Renal cortex interstitium (tissue), 11 donors: ENCODE measurements around the gene VGLL3. TPM values are rescaled to one million over a fixed set of nuclear protein-coding genes. Genes with fewer than 3 reads are reported as not detected.
"Not testable (repeated sequence)": the region's sequence is repeated elsewhere in the genome, so short reads cannot be mapped to it uniquely, and the experiment has no call there.

Source experiments
- DNase-seq, 11 donors: peaks; one replicate each; pipeline ENCODE4 v3.0.0-alpha.2; 2013; ENCODE audit warnings: low read depth in 9 of 11, low spot score in 4 of 11; ENCODE audit errors: extremely low read depth in 1 of 11
- polyA plus RNA-seq, 3 donors: library from polyadenylated mRNA; unstranded; fragments of 120-200 nt; gene quantifications; one replicate each; pipeline ENCODE4 v1.2.1, GENCODE V29; 2013; ENCODE audit not compliant: insufficient read length in 3 of 3

VGLL3 gene
- polyA plus RNA-seq, 3 donors = 4.0 to 7.0 (median 4.2) TPM

DNA sequence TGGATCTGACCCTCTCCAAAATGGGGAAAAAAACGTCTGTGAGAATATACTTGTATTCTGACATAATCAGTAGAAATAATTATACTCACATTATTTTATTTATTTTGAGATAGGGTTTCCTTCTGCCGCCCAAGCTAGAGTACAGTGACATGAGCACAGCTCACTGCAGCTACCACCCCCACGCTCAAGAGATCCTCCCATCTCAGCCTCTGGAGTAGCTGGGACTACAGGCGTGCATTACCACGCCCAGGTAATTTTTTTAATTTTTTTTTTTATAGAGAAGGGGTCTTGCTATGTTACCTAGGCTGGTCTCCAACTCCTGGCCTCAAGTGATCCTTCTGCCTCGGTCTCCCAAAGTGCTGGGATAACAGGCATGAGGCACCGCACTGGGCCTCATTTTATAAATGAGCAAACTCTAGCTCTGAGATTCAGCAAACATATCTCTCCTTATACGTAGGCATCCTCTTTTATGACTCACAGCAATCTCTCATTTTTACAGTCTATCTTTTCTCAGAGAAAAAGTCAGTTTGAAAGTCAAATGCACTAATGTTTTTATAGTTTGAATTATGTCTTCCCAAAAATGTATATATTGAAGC, 989 bp upstream of the VGLL3 start:
- DNase-seq = no peak

DNA sequence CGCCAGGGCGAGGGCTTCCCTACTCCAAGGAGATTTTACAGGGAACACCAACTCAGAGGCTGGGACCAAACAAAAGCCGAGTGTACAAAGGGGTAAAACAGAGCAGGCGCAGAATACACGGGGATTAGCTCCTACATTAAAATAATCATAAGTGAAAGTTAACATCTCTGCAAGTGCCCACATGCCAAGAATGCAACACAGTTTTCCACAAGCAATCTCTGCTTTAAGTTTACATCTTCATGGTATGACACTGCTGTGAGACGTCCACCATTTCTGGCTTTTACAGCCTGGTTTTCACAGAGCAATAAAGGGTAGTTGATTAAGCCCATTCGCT, 500 bp upstream of the VGLL3 start:
- DNase-seq = no peak

DNA sequence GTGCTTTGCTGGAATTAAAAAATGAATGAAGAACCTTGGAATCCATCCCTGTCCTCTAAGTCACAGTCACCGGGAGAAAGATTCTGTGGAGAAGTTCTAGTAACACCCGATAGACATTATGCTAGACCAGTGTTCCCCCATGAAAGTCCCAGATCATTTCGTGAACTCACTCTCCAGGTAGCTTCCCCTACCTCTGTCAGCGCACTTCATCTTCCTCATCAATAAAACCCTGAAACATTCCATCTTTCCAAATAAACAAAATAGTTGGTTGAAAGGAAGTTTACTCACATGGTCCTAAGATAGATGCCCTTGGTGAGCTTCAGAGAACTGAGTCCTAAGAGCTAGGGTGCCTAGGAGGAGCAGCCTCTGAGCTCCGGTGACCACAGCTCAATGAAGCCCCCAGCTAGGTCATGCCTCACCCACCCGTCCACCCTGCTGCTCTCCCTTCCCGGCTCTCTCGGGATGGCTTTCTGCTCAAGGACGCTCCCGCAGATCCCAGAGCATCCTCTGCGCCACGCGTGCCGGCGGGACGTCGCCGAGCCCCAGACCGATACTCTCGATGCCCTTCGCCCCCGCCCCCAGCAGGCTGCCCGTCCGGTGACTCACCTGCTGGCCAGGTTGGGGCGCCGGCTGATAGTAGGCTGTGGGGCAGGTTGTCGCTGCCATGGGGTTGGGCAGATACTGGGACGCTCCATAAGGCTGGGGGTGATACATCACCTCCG, 776 bp downstream of the VGLL3 start:
- no peak for DNase-seq

DNA sequence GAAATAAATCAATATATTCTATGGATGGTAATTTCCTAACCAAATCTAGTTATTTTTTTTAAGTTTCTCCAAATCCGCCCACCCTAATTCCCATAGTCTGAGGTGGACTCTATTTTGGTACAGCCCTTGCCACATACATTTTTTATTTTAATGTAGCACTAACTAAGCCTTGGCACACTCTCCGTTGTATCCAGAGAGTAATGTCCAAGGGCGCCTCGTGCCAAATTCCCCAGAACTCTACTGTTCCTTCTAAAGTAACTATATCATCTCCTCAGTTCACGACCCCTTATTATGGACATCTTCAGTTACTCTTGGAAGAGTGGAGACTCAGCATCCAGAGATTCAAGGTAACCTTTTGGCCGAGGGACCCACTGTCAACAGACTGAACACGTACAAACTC, 1.3 kb downstream of the VGLL3 start:
- DNase-seq = no peak

DNA sequence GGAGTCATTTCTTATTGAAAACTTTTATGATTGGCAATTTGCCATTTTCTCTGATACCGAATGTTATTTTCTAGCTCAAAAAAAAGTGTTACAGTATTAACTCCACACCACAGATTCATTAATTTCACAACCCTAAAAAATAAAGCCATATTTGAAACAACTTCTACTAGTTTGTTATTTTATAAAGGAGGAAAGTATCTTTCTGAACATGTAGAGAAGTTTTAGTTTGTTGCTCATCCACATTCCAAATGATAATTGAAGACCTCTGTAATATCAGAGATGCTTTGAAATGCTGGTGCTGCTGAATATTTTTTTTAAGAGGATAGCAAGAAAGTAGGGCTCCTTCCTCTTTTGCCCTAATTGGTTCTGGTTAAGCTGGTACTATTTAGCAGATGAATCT, 1.9 kb downstream of the VGLL3 start:
- DNase-seq = no peak

DNA sequence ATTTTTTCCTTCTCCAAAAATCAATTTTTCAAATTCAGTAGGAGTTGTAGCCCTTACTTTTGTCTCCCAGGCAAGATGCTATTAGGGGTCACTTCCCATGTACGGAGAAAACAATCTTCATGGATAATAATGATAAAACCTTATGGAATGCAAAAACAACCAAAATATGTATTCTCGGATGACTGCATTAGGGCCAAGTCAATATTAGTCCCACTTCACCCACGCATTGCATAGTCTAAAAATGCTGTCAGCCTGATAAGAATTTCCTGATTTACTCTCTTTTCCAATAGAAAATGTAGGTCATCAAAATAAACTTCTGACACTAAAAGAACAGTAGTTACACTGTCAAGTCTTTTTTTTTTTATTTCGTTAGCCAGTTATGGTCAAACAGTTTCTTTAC, 2.7 kb downstream of the VGLL3 start:
- DNase-seq = no peak

DNA sequence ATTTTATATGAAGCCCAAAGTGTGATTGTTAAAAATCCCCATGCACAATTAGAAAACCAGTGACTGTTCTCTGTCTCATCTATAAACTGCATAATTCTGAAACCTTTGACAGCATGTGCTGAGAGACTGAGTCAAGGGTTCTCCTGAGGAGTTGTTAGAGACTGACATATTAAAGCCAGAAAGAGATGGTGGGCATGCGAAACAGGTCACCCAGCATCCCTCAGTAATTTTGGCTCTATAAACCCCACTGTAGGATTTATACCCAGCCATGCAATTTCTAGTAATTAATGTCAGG, 3.6 kb downstream of the VGLL3 start:
- no peak for DNase-seq

DNA sequence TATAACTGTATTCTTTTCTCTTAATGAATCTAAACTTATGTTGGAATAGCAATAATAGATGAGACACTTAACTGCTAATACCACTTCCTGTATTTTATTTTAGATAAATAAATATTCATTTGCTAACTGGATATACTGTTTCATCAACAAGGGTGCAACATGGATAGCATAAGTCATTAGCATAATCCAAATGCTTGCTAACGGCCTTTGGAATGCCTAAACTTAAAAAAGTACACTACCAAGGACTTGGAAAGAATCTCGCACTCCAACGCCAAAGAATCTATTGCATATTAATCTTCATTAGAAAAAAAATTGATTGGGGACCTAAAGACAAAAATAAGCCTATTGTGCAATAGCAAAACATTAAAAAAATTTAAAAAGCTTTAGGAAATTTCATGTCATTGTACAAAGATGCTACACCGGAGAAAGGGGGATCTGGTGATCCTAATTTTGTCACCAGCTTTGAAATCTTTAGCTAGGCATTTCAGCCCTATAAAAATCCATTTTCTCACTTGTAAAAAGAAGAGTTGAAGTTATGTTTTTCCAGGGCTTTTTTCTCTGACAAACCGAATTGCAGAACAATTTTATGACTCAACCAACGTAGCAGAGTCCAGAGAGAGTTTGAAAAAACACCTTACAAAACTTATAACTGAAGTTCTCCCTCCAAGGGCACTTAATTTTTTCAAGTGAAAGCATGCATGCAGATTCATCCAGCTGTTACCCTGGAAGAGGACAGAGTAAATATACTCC, 4.1 kb downstream of the VGLL3 start:
- DNase-seq = no peak

DNA sequence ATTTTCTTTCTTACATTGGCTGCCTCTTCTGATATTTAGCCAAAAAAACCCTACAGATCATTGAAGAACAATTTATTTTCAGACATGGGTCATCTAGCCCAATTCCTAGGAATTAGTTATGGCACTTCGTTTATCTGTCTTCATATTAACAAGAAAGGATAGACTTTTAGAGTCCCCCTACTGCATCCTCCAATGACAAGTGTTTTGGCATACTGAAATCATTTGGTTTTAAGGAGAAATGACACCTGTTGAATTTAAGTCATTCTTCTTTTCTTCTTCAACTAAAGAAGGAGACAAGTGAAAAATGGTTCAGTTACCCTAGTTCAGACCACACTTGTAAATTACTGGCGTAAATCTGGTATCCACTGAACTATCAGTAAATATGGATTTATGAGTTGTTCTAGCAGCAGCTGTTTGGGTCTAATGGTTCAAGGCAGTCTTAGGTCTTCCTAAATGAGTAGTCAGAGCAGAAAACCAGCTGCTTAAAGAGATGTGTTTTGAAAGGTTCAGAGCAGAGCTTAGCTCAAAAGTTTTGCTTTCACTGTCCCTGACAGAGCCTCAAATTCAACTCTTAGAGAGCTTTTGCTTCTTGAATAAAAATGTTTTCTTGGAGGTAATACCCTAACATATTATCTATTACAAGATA, 5.6 kb downstream of the VGLL3 start:
- DNase-seq = no peak

DNA sequence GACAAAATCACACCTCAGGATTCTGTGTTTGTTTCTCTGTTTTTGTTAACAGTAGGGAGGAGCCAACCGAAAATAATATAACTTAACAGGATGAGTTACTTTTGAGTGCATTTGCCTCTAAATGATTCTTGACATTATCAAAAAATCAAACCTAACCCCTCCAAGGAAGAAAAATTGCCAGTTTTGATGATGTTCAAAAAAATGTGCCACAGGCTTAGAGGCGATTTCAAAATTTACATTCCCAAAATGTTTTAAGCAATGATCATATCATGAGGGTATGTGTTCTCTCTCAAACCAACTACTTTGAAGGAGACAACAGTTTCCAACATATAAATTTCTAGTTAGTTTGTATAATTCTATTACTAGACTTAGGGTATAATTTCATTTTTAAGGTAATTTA, 6.7 kb downstream of the VGLL3 start:
- DNase-seq = no peak

DNA sequence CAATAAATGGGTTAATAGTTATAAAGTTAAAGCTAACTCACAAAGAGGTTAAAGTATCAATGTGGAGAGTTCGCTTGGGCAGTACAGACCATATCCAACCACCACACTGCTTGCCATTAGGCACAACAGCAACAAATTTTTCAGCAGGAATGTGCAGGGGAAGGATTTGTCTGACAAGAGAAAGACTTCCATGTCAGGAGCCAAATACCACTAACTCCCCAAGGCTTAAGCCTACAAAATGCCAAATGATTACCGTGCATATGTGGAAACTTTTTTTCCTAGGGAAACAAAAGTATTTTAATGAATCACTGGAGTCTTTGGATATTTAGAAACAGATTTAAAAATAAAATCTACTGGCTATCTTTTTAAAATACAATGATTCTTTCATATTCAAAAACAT, 8.1 kb downstream of the VGLL3 start:
- DNase-seq = no peak

DNA sequence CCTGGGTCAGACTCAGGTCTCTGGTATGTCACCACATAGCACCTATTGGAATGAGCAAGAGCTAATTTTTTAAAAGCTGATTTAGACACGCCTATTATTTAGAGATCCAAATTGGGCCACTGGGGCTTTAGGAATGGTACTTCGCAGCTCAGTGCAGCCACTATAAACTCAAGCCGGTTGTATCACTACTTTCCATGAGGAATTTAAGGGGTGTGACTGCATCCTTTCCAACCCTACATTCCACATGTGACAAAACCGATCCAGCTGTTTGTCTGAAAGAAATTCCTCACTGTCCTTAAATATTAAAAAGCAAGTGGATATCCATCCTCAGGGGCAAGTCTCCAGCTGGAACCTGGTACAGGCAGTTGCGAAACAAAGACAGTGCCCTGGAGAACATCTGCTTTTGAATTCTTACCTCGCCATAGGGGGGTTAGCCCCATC, 12.8 kb downstream of the VGLL3 start:
- no peak for DNase-seq

DNA sequence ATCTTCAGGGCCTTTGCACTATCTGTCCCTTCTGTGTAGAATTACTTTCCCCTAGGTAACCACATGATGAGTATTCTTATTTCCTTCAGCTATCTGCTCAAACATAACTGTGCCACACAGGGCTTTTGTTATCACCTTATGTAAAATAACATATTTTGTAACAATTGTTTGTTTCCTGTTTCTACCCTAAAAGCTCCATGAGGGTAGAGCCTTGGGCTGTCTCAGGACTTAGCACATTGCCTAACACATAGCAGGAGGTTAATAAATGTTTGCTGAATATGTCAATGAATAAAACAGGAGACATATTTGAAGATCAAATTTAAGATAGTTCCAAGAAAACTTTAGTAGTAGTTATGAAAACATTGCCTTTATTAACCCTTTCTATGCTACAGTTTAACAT, 14.7 kb downstream of the VGLL3 start:
- DNase-seq = no peak

DNA sequence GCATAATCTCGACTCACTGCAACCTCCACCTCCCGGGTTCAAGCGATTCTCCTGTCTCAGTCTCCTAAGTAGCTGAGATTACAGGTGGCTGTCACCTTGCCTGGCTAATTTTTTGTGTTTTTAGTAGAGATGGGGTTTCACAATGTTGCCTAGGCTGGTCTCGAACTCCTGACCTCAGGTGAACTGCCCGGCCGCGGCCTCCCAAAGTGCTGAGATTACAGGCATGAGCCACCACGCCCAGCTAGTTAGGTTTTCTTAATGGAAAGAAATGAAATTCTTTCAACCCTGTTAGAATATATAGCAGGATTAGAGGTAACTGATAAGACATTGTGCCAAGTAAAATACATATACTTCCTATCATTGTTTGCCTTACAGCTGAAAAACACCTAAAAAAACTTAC, 16.8 kb downstream of the VGLL3 start:
- DNase-seq = not testable (repeated sequence)

DNA sequence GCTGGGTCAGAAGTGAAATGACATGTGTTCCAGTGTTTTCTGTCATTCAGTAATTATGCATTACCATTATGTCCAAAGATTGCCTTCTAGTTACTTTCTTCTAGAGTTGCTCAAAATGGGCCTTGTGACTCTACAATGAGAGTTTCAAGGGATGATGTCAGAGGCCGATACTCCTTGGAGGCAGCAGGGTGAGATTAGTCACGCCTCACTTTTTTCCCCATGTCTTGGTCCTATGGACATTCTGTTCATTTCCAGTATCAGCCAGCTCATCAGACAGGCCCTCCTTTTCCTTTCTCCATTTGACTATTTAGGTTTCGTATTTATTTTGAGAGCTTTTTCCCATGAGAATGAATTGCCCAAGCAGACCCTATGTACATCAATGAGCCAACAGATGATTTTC, 17.5 kb downstream of the VGLL3 start:
- no peak for DNase-seq

DNA sequence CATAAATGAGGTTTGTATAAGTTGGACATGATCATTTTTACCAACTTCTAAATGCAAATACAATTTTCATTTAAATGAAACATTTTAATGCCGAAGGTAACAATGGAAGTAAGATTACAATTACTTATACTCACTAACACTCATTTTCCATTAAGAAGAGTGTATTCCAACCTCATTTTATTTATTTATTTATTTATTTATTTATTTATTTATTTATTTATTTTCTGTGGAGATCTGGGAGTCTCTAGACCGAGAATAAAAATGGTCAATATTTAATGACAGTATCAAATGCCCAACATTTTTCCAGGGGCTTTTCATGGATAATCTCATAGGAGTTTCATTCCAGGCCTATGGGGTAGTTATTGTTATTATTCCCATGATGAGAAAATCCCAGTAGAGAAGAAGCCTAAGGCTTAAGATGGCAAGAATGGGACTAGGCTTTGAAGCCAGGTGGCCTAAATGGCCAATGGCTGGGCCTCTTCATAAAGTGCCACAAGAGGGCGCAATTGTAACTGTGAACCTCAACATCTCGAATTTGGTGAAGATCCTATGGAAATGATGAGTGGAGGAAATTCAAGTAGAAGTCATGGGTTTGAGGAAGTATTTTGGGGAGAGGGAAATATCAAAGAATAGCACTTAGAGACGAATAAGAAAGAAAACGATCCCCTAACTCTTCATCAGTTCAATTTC, 21.3 kb downstream of the VGLL3 start:
- no peak for DNase-seq

DNA sequence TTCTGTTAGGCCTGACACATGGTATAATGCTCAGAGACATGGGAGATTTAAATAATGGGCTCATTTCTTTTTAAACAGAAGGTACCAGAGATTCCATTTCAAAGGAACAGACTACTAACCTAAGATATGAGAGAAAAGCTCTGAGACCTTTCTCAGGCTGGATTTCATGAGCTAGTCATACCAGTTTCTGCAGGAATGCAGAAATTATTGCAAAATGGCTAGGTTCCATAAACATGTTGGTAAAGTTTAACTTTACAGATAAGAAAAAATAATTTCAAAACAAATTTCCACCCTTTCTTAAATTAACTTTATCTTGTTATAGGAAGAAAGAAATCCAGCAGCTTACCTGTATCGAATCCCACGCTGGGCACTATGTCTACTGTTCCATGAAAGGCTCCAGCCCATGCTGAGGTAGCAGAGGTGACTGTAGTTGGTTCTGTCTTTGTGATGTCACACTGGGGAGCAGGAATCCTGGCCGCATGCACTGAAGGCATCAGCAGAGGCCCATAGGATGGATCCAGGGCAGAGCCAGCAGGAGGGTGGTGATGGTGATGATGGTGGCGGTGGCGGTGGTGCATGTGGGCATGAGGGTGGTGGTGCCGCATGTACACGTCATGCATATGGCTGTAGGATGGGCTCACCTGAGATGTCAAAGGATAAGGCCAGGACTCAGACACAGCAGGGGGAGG, 22.6 kb downstream of the VGLL3 start:
- DNase-seq = no peak

DNA sequence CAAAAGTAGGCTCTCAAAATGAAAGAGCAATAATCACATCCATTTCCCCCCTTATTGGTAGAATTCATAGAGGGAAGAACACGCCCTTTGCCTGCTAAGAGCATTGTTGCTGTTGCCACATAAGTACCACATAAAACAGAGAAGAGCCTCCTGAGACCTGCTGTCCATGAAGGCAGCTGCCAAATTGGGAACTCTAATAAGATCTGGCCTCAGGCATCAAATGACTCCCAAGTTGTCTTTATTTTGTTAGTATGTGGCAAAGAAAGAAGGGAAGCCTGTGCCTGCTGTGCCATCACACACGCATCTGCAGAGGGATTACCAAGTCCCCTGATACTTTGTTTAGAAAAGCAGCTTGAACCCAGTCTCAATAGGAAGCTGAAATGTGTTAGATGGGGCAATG, 23.9 kb downstream of the VGLL3 start:
- no peak for DNase-seq

DNA sequence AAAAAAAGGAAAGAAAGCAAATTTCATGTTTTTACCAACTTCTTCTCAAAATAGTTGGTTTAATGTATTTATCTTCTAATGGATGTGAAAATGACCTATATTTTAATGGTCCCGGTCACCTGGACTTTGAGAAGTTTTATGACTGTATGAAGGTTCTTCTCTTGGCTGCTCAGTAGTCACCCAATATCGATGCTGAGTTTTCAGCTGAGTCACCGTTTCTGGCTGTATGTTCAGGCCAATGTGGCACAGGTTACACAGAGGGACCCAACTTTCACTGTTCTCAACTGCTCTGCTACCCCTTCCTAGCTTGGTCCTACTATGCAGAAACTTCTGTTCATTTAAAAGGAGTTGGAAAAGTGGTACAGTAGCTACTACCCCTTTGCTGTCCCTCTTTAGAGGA, 25.8 kb downstream of the VGLL3 start:
- DNase-seq = no peak
